GM11168 (cell line): Measurements from ENCODE around the gene FOXO3.
"Not testable (repeated sequence)": the region's sequence is repeated elsewhere in the genome, so short reads cannot be mapped to it uniquely, and the experiment has no call there.

Experiments used
- in situ Hi-C: fragments of 300-500 bp; cut with MboI; formaldehyde crosslinking; loops from one replicate; pipeline ENCODE4 v1.12.0; 2022; ENCODE audit warnings: low sequenced_read_pairs; ENCODE audit not compliant: unreplicated experiment

The FOXO3 gene

DNA sequence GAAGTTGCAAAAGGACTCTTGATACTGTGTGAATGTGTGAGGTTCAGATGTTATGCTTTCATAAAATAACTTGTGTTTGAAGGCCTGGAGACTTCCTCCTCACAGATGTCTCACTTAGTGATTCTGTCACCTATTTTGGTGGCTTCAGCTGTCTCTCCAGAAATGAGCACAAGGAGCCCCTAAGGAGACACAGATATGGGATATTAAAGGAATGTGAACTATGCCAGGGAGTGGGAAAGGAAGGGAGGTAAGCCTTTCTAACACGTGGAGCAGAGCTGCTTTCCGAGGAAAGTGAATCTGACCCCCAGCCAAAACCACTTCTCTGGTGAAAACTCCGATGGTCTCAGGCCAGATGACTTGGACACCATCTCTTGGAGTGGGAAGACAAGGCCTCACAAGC, 10.5 kb upstream of the FOXO3 start:
- in situ Hi-C loops: no loop called here

GRCh38 chr6:108555399-108556052, 5.2 kb upstream of the FOXO3 start:
- in situ Hi-C loops: no loop called here

- in situ Hi-C loops: no loop called here
Measured at GRCh38 chr6:108556250-108556649, 4.5 kb upstream of the FOXO3 start.

DNA sequence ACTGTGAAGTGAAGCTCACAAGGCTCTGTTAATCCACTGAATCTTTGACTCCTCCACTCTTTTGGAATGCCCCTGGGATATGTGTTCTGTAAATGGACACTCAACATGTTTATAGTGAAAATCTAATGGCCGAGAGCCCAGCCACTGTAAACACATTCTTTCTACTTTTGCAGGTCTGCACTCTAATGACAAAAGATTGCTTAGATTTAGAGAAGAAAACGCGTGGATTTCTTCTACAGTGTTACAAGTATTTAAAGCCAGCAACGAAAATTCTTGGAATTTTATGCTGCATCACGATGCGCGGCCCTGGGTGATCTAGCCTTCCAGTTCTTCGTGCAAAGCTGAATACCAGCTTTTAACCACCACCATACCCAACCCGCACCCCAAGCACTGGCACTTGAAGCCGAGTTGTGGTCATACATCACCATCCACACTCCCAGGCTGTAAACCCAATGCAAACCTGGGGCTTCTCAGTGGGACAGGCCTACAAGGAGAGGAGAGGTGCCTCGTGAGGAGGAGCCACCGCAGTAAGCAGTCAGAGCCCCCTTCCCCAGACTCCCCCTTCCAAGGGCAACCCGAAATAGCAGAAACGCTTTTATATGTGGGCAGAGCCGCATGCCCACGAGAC, 3.7 kb upstream of the FOXO3 start:
- in situ Hi-C loops: no loop called here

- in situ Hi-C loops: no loop called here
Measured at GRCh38 chr6:108557494-108558371, 3.0 kb upstream of the FOXO3 start.

DNA sequence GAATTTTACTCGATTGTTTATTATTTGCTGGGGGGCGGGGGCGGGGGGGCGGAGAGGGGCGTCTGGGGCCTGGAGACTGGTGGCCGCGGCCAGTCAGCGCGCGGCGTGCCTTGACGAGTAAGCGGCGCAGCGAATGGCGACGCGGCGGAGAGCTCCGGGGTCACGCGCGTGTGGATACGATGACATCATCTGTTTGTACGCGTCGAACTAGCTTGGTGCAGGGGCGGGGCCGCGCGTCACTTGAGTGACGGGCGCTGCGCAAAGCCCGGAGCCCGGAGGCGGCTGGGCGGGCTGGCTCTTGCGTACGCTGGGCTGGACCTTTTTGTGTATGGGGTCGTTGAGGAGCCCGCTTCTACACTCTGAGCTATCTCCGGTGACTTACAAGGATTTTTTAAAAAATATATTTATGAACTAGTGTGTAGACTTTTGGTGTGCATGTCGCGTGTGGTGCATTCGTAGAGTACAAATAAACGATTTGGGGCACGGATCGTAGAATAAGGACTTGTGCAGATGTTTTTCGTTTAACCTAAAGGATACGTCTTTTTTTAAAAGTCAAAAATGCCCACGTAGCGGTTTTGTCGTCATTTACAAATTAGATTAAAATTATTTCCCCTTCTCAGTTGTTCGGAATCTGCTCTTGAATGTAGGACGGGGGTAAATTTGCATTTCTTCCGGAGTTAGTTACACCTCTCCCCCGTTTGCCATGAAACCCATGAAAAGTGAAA, 2.2 kb upstream of the FOXO3 start:
- in situ Hi-C loops: no loop called here

- in situ Hi-C loops: no loop called here
Measured at GRCh38 chr6:108559097-108559883, 1.4 kb upstream of the FOXO3 start.

GRCh38 chr6:108559884-108560462, 744 bp upstream of the FOXO3 start:
- in situ Hi-C loops: no loop called here

DNA sequence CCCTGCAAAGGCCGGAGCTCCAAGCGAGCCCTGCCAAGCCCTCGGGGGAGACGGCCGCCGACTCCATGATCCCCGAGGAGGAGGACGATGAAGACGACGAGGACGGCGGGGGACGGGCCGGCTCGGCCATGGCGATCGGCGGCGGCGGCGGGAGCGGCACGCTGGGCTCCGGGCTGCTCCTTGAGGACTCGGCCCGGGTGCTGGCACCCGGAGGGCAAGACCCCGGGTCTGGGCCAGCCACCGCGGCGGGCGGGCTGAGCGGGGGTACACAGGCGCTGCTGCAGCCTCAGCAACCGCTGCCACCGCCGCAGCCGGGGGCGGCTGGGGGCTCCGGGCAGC, 561 bp downstream of the FOXO3 start:
- in situ Hi-C loops: not testable (repeated sequence)

DNA sequence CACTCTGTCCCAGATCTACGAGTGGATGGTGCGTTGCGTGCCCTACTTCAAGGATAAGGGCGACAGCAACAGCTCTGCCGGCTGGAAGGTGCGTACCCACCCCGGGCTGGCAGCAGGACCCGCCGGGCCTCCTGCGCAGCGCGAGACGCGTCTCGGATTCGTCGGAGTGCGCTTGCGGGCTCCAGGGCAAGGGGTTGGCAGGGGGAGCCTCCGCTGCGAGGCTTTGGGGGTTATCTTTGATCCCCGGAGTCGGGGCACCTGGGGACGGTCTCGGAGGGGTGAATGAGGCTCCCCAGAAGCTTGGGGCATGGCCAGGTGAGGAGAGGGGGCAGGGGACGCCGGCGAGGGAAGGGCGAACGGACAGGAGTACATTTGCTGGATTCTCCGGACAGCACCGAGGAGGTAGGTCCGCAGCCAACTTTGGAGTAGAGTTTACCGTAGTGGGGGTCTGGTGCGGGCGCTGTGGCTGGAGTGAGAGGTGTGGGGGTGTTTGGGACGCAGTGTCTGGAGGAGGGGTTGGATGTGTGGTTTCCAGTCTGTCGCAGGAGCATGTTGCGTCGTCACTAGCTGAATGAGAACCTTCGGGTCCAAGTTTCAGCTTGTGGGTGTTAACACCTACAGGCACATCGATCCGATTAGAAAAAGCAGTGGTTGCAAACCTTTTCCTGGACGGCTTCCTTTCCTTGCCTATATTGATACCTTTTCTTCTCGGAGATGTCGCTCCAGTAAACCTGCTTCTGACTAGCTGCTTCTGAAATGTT, 1.2 kb downstream of the FOXO3 start:
- in situ Hi-C loops: no loop called here

- in situ Hi-C loops: no loop called here
Measured at GRCh38 chr6:108562503-108562993, 1.8 kb downstream of the FOXO3 start.

DNA sequence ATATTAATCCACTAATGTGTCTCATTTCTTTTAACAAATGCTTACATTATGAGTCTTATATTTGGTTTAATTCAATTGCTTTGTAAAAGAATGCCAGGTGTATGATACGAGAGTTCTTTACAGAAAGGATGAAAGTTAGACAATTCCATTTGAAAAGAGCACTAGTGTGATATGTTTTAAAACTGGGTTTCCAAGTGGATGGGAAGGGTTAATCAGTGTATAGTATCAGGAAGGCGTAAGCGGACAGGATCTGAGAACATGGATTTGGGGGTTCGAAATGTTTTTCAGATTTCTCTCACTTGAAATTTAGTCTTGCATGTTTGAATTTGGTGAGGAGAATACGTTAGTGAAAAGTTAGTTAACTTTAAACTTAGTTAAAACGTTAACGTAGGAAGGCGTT, 2.6 kb downstream of the FOXO3 start:
- in situ Hi-C loops: no loop called here

- in situ Hi-C loops: no loop called here
Measured at GRCh38 chr6:108564178-108564577, 3.5 kb downstream of the FOXO3 start.

GRCh38 chr6:108565091-108565766, 4.5 kb downstream of the FOXO3 start:
- in situ Hi-C loops: no loop called here

DNA sequence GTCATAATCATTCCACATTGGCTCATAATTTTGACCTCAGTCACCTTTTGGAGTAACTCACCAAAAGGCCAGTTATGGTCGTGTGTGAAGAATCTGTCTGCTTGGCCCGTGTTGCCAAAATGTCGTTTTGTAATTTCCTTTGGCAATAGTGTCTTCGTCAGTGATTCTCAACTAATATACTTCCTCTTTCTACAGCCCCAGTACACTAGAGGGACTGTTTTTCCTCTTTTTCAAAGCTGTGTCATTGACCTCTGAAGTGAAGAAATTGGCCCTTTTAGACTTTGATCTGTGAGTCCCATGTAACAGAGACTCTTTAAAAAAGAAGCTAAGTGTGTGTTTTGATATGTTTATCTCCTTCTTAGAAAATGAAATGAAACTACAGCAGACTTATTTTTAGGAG, 5.2 kb downstream of the FOXO3 start:
- in situ Hi-C loops: no loop called here

GRCh38 chr6:108566406-108566805, 5.7 kb downstream of the FOXO3 start:
- in situ Hi-C loops: no loop called here

- in situ Hi-C loops: no loop called here
Measured at GRCh38 chr6:108568101-108568500, 7.4 kb downstream of the FOXO3 start.
